HG02759 (cell line): Measurements from ENCODE around the gene ANK2.
A peak's percentile ranks its signal among the peaks of the same experiment; 100 is the strongest.
"Not testable (repeated sequence)": the region's sequence is repeated elsewhere in the genome, so short reads cannot be mapped to it uniquely, and the experiment has no call there.

ENCODE experiments used
- ATAC-seq: cut with Tn5 transposase; IDR thresholded peaks from one replicate; pipeline ENCODE4 v1.9.1; 2021; ENCODE audit warnings: mild to moderate bottlenecking, moderate library complexity; ENCODE audit not compliant: unreplicated experiment

ANK2 gene

GRCh38 chr4:113050837-113051236, 1.4 kb downstream of the ANK2 start:
- ATAC-seq, result no peak

GRCh38 chr4:113051361-113051760, 1.9 kb downstream of the ANK2 start:
- ATAC-seq, result no peak

- peak; percentile 77 for ATAC-seq
Observed at GRCh38 chr4:113052379-113052951, 3.0 kb downstream of the ANK2 start.

GRCh38 chr4:113053883-113054282, 4.4 kb downstream of the ANK2 start:
- ATAC-seq, result no peak

GRCh38 chr4:113056318-113056717, 6.9 kb downstream of the ANK2 start:
- ATAC-seq, result no peak

- ATAC-seq, result no peak
Observed at GRCh38 chr4:113057891-113058290, 8.4 kb downstream of the ANK2 start.

- no peak for ATAC-seq
Observed at GRCh38 chr4:113059449-113060182, 10.2 kb downstream of the ANK2 start.

- no peak for ATAC-seq
Observed at GRCh38 chr4:113060853-113061252, 11.4 kb downstream of the ANK2 start.

GRCh38 chr4:113064244-113064643, 14.8 kb downstream of the ANK2 start:
- no peak for ATAC-seq

- ATAC-seq, result no peak
Observed at GRCh38 chr4:113065629-113066028, 16.2 kb downstream of the ANK2 start.

- not testable (repeated sequence) for ATAC-seq
Observed at GRCh38 chr4:113068771-113069170, 19.3 kb downstream of the ANK2 start.

GRCh38 chr4:113069212-113069892, 19.9 kb downstream of the ANK2 start:
- ATAC-seq, result no peak

GRCh38 chr4:113070755-113071154, 21.3 kb downstream of the ANK2 start:
- no peak for ATAC-seq

GRCh38 chr4:113071274-113071673, 21.8 kb downstream of the ANK2 start:
- no peak for ATAC-seq

- no peak for ATAC-seq
Observed at GRCh38 chr4:113071805-113072204, 22.4 kb downstream of the ANK2 start.

- ATAC-seq, result no peak
Observed at GRCh38 chr4:113073451-113074005, 24.1 kb downstream of the ANK2 start.

GRCh38 chr4:113077575-113077974, 28.1 kb downstream of the ANK2 start:
- ATAC-seq, result no peak

GRCh38 chr4:113078066-113078465, 28.6 kb downstream of the ANK2 start:
- ATAC-seq, result no peak

GRCh38 chr4:113080050-113080449, 30.6 kb downstream of the ANK2 start:
- peak; percentile 94 for ATAC-seq

GRCh38 chr4:113080624-113081023, 31.2 kb downstream of the ANK2 start:
- no peak for ATAC-seq

- ATAC-seq, result no peak
Observed at GRCh38 chr4:113083346-113083745, 33.9 kb downstream of the ANK2 start.

GRCh38 chr4:113086172-113086695, 36.8 kb downstream of the ANK2 start:
- ATAC-seq, result no peak
